A549 (cell line): ENCODE results near the gene FMC1. TPM values are rescaled to one million over a fixed set of nuclear protein-coding genes. Genes with fewer than 3 reads are reported as not detected.

Source experiments
- polyA plus RNA-seq, 4 experiments: library from polyadenylated mRNA; depleted of rRNA in 3 of 4; stranded (reverse); fragments of >200 nt; fragmentation: RNase III in 1 of 4; extraction: RNeasy Plus Mini Kit Qiagen cat#74134 plus additional on column Dnase treatment in 1 of 4; gene quantifications; 2 replicates in 3 of 4; 3 replicates in 1 of 4; pipeline ENCODE4 v1.2.3, GENCODE V29; 2011 to 2017
- small RNA-seq, 6 experiments: library from RNA; depleted of rRNA; stranded (forward); fragments of <200 nt; gene quantifications; one replicate each; pipeline ENCODE3, GENCODE V24; 2012

The FMC1 gene
- polyA plus RNA-seq, 2 of the 4 experiments (the other 2 are of a cell fraction): 20.5 to 21.1 TPM

Small RNA genes within 50 kb of the gene (small RNA-seq; reads per million reads assigned to genes)
- 0 reads per million in 6 experiments for gene RNU6-206P

Other genes with a start within 250 kb of the FMC1 start
- 32.1 and 36.8 TPM in 2 replicates for gene ZC3HAV1, start 231.6 kb upstream of the FMC1 start, polyA plus RNA-seq (2011; rRNA removed)
- gene ZC3HAV1, start 231.6 kb upstream of the FMC1 start, polyA plus RNA-seq (2017; fragmentation: RNase III; extraction: RNeasy Plus Mini Kit Qiagen cat#74134 plus additional on column Dnase treatment): 22.2 to 22.7 TPM (median 22.6 TPM) in 3 replicates
- 5.6 and 5.7 TPM in 2 replicates for gene UBN2, start 110.1 kb upstream of the FMC1 start, polyA plus RNA-seq (2011; rRNA removed)
- 1.8 to 2.2 TPM (median 2.1 TPM) in 3 replicates for gene UBN2, start 110.1 kb upstream of the FMC1 start, polyA plus RNA-seq (2017; fragmentation: RNase III; extraction: RNeasy Plus Mini Kit Qiagen cat#74134 plus additional on column Dnase treatment)
- gene LUC7L2, start 18.6 kb downstream of the FMC1 start, polyA plus RNA-seq (2011; rRNA removed): 49.5 and 75.7 TPM in 2 replicates
- 47.8 to 50.0 TPM (median 49.5 TPM) in 3 replicates for gene LUC7L2, start 18.6 kb downstream of the FMC1 start, polyA plus RNA-seq (2017; fragmentation: RNase III; extraction: RNeasy Plus Mini Kit Qiagen cat#74134 plus additional on column Dnase treatment)
- gene KLRG2, start 142.3 kb downstream of the FMC1 start, polyA plus RNA-seq (2011; rRNA removed): 0.56 and 0.65 TPM in 2 replicates
- 0.45 to 0.51 TPM (median 0.48 TPM) in 3 replicates for gene KLRG2, start 142.3 kb downstream of the FMC1 start, polyA plus RNA-seq (2017; fragmentation: RNase III; extraction: RNeasy Plus Mini Kit Qiagen cat#74134 plus additional on column Dnase treatment)
- gene CLEC2L, start 182.3 kb downstream of the FMC1 start, polyA plus RNA-seq (2011; rRNA removed): 0.28 TPM in 1 of 2 replicates, not detected in the other
- 0.13 TPM in 1 of 3 replicates, not detected in the others for gene CLEC2L, start 182.3 kb downstream of the FMC1 start, polyA plus RNA-seq (2017; fragmentation: RNase III; extraction: RNeasy Plus Mini Kit Qiagen cat#74134 plus additional on column Dnase treatment)